ENCODE data around the gene PEX5L.

Gene PEX5L

GRCh38 chr3:179950840-179951239 is 85.9 kb downstream of the PEX5L start:
- H3K4me3 ChIP-seq (replicated peaks; ENCODE audit: low read depth, low read length) = no peak overlapping the region
- TF ChIP-seq, protein P1, sequence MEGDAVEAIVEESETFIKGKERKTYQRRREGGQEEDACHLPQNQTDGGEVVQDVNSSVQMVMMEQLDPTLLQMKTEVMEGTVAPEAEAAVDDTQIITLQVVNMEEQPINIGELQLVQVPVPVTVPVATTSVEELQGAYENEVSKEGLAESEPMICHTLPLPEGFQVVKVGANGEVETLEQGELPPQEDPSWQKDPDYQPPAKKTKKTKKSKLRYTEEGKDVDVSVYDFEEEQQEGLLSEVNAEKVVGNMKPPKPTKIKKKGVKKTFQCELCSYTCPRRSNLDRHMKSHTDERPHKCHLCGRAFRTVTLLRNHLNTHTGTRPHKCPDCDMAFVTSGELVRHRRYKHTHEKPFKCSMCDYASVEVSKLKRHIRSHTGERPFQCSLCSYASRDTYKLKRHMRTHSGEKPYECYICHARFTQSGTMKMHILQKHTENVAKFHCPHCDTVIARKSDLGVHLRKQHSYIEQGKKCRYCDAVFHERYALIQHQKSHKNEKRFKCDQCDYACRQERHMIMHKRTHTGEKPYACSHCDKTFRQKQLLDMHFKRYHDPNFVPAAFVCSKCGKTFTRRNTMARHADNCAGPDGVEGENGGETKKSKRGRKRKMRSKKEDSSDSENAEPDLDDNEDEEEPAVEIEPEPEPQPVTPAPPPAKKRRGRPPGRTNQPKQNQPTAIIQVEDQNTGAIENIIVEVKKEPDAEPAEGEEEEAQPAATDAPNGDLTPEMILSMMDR (IDR thresholded peaks at IDR 0.05; ENCODE audit: low read length, missing control alignments) = no peak
- no peak for DNase-seq (ENCODE audit: low read depth)

DNA sequence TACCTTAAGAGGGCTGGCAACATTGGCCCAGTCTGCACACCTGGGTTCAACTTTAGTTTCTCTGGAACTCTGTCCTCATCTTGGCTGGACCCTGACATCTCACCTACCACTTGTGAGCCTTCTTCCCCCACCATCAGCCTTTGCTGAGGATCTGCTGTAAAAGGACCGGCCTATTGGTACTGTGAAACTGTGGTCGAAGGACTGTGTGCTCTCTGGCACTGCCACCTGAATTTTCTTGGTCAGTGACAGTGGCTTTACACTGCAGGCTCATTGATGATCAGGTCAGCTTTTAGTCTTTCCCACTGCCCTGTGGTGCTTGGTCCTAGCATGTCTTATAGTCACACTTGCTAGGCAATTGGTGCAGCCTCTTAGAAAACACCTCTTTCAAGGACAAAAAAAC is 86.9 kb downstream of the PEX5L start:
- DNase-seq (ENCODE audit: low read depth) = no peak
- no peak overlapping the region for H3K4me3 ChIP-seq (replicated peaks; ENCODE audit: low read depth, low read length)
- TF ChIP-seq, protein P1 (IDR thresholded peaks at IDR 0.05; ENCODE audit: low read length, missing control alignments) = no peak

DNA sequence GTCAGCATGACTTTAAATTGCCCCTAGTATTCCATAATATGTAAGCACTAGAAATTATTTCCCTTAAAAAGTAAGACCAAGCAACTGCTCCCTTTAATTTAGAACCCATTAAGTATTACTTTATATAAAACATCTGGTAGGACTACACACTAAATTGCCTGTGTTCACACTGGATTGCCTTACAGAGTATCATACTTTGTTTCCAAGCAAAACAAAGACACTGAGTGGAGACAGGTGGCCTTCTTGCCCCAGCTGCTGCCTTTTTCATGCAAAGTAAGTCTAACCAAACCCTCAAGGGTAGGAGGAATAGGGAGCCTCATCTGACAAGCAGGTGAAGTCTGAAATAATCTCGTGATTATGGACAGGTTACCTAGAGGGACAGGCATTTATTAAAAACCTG is 87.3 kb downstream of the PEX5L start:
- TF ChIP-seq, protein P1 (IDR thresholded peaks at IDR 0.05; ENCODE audit: low read length, missing control alignments) = no peak
- DNase-seq (ENCODE audit: low read depth) = no peak
- no peak overlapping the region for H3K4me3 ChIP-seq (replicated peaks; ENCODE audit: low read depth, low read length)

- TF ChIP-seq, protein P1 (IDR thresholded peaks at IDR 0.05; ENCODE audit: low read length, missing control alignments) = no peak
- H3K4me3 ChIP-seq (replicated peaks; ENCODE audit: low read depth, low read length) = no peak overlapping the region
- DNase-seq (ENCODE audit: low read depth) = no peak
Measured at GRCh38 chr3:179948740-179949139, 88.0 kb downstream of the PEX5L start.

- TF ChIP-seq, protein P1 (IDR thresholded peaks at IDR 0.05; ENCODE audit: low read length, missing control alignments) = no peak
- no peak for DNase-seq (ENCODE audit: low read depth)
- H3K4me3 ChIP-seq (replicated peaks; ENCODE audit: low read depth, low read length) = no peak overlapping the region
Measured at GRCh38 chr3:179945569-179945968, 91.2 kb downstream of the PEX5L start.

DNA sequence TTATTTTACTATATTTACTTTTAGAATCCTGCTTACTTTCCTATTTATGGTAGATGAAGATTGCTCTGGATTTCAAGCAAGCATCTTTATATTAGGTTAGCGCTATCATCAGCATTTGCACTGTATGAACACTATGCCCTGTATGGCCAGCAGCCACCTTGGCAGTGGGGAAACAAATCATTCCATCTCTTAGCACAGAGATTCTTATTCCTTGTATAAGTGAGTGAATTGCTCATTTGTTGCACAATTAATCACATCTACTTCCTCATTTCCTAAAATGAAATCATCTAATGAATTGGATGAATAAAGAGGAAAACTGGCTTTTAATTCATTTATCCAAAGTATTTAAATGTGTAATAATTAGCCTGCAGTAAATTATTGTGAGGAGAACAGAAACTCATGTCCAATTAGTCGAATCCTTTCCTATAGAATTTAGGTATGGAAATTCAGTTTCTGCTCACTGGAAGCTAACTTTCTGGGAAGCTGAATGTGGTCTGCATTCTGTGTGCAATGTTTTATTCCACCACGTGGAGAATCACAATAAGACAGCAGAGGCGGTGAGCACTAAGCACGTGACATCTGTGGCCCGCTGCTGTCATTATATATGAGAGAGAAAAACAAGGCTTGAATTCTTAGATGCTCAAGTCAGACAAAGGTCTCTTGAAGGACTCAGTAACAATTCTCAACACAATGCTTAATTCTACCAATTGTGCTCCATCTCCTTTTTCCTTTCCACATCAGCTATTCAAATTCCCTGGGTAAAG is 93.4 kb downstream of the PEX5L start:
- no peak for DNase-seq (ENCODE audit: low read depth)
- no peak overlapping the region for H3K4me3 ChIP-seq (replicated peaks; ENCODE audit: low read depth, low read length)
- TF ChIP-seq, protein P1 (IDR thresholded peaks at IDR 0.05; ENCODE audit: low read length, missing control alignments) = no peak

GRCh38 chr3:179942553-179943075 is 94.1 kb downstream of the PEX5L start:
- TF ChIP-seq, protein P1 (IDR thresholded peaks at IDR 0.05; ENCODE audit: low read length, missing control alignments) = no peak
- H3K4me3 ChIP-seq (replicated peaks; ENCODE audit: low read depth, low read length) = no peak overlapping the region
- no peak for DNase-seq (ENCODE audit: low read depth)
